ENCODE data around the gene SPATA2L. TPM values are rescaled to one million over a fixed set of nuclear protein-coding genes. Genes with fewer than 3 reads are reported as not detected.

SPATA2L gene
- total and polyA plus RNA-seq, 2 of the 13 experiments (the other 11 are each of a cell fraction or from before 2014, with no cell fraction given) = 9.1 to 20.7 TPM

DNA sequence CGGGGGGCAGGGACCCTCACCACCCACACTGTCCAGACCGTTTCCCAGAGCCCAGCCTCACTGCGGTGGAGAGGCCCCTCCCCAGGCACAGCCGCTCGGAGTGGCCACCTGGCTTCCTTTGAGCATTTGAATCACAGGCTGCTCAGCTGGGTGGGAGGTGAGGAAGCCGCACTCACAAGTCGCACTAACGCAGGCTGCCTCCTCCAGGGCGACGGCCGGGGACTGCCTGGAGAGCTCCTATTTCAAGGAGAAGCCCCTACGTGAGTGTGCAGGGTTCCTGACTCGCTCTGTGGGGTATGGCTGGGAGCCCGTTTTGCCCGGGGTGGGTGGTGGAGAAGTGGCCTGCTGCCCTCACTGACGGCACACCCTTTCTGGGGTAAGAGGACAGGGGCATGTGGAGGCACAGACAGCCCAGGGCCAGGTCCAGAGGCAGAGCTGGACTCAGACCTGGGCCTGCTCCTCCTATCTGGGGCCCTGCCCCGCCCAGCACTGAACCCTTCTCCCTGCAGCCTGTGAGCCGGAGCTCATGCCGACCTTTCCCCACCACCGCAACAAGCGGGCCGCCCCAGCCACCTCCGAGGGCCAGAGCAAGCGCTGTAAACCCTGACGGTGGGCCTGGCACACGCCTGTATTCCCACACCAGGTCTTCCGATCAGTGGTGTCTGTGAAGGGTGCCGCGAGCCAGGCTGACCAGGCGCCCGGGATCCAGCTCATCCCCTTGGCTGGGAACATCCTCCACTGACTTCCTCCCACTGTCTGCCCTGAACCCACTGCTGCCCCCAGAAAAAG is 6.2 kb downstream of the SPATA2L start (continued):
- TF ChIP-seq, protein P1, sequence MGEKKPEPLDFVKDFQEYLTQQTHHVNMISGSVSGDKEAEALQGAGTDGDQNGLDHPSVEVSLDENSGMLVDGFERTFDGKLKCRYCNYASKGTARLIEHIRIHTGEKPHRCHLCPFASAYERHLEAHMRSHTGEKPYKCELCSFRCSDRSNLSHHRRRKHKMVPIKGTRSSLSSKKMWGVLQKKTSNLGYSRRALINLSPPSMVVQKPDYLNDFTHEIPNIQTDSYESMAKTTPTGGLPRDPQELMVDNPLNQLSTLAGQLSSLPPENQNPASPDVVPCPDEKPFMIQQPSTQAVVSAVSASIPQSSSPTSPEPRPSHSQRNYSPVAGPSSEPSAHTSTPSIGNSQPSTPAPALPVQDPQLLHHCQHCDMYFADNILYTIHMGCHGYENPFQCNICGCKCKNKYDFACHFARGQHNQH (CRISPR knock-in tag; IDR thresholded peaks at IDR 0.05) = peak; percentile 39; the same call in 1 of the 2 replicates
- TF ChIP-seq SRSF1 (optimal IDR thresholded peaks at IDR 0.05; ENCODE audit: low read depth, low read length) (peak; percentile 13), NFE2L2 (IDR thresholded peaks at IDR 0.05; ENCODE audit: low read length) (no peak), AGO1 (IDR thresholded peaks at IDR 0.05; ENCODE audit: low read depth, low read length, poor library complexity, severe bottlenecking) (peak; percentile 97), NCOA5 (CRISPR knock-in tag; IDR thresholded peaks at IDR 0.05) (0 out of 2 replicates have a peak, but pooled peaks have one; percentile 40), RFX3 (CRISPR knock-in tag; IDR thresholded peaks at IDR 0.05) (no peak), ASH2L (IDR thresholded peaks at IDR 0.05; ENCODE audit: insufficient read length, low read depth, low read length) (peak; percentile 28), MYC (CRISPR knock-in tag; IDR thresholded peaks at IDR 0.05; ENCODE audit: borderline replicate concordance) (peak; percentile 62; the same call in 1 of the 2 replicates), ZFP36L1 (CRISPR knock-in tag; IDR thresholded peaks at IDR 0.05) (no peak), ZNF713 (CRISPR knock-in tag; IDR thresholded peaks at IDR 0.05) (peak; percentile 30; the same call in 1 of the 2 replicates), ZSCAN20 (CRISPR knock-in tag; IDR thresholded peaks at IDR 0.05; ENCODE audit: borderline replicate concordance) (no peak), CCDC6 (CRISPR knock-in tag; IDR thresholded peaks at IDR 0.05) (0 out of 2 replicates have a peak, but pooled peaks have one; percentile 39), MEF2D (CRISPR knock-in tag; IDR thresholded peaks at IDR 0.05) (no peak; the same call in 1 of the 2 replicates), SMAD1 (CRISPR knock-in tag; IDR thresholded peaks at IDR 0.05; ENCODE audit: borderline replicate concordance, low read depth) (0 out of 2 replicates have a peak, but pooled peaks have one; percentile 77), GZF1 (CRISPR knock-in tag; IDR thresholded peaks at IDR 0.05) (no peak), ZFP1 (CRISPR knock-in tag; IDR thresholded peaks at IDR 0.05) (no peak), ZNF615 (CRISPR knock-in tag; IDR thresholded peaks at IDR 0.05; ENCODE audit: borderline replicate concordance) (no peak)
- TF ChIP-seq, protein P2, sequence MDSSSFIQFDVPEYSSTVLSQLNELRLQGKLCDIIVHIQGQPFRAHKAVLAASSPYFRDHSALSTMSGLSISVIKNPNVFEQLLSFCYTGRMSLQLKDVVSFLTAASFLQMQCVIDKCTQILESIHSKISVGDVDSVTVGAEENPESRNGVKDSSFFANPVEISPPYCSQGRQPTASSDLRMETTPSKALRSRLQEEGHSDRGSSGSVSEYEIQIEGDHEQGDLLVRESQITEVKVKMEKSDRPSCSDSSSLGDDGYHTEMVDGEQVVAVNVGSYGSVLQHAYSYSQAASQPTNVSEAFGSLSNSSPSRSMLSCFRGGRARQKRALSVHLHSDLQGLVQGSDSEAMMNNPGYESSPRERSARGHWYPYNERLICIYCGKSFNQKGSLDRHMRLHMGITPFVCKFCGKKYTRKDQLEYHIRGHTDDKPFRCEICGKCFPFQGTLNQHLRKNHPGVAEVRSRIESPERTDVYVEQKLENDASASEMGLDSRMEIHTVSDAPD (CRISPR knock-in tag; IDR thresholded peaks at IDR 0.05) = peak; percentile 64; the same call in 1 of the 2 replicates
- TF ChIP-seq, protein P3, sequence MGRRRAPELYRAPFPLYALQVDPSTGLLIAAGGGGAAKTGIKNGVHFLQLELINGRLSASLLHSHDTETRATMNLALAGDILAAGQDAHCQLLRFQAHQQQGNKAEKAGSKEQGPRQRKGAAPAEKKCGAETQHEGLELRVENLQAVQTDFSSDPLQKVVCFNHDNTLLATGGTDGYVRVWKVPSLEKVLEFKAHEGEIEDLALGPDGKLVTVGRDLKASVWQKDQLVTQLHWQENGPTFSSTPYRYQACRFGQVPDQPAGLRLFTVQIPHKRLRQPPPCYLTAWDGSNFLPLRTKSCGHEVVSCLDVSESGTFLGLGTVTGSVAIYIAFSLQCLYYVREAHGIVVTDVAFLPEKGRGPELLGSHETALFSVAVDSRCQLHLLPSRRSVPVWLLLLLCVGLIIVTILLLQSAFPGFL (CRISPR knock-in tag; IDR thresholded peaks at IDR 0.05) = no peak
- TF ChIP-seq, protein P4, sequence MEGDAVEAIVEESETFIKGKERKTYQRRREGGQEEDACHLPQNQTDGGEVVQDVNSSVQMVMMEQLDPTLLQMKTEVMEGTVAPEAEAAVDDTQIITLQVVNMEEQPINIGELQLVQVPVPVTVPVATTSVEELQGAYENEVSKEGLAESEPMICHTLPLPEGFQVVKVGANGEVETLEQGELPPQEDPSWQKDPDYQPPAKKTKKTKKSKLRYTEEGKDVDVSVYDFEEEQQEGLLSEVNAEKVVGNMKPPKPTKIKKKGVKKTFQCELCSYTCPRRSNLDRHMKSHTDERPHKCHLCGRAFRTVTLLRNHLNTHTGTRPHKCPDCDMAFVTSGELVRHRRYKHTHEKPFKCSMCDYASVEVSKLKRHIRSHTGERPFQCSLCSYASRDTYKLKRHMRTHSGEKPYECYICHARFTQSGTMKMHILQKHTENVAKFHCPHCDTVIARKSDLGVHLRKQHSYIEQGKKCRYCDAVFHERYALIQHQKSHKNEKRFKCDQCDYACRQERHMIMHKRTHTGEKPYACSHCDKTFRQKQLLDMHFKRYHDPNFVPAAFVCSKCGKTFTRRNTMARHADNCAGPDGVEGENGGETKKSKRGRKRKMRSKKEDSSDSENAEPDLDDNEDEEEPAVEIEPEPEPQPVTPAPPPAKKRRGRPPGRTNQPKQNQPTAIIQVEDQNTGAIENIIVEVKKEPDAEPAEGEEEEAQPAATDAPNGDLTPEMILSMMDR (CRISPR knock-in tag; IDR thresholded peaks at IDR 0.05) = peak; percentile 6; the same call in 1 of the 2 replicates
- TF ChIP-seq, protein P5, sequence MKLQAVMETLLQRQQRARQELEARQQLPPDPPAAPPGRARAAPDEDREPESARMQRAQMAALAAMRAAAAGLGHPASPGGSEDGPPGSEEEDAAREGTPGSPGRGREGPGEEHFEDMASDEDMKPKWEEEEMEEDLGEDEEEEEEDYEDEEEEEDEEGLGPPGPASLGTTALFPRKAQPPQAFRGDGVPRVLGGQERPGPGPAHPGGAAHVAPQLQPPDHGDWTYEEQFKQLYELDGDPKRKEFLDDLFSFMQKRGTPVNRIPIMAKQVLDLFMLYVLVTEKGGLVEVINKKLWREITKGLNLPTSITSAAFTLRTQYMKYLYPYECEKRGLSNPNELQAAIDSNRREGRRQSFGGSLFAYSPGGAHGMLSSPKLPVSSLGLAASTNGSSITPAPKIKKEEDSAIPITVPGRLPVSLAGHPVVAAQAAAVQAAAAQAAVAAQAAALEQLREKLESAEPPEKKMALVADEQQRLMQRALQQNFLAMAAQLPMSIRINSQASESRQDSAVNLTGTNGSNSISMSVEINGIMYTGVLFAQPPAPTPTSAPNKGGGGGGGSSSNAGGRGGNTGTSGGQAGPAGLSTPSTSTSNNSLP (IDR thresholded peaks at IDR 0.05; ENCODE audit: low read depth, low read length) = no peak
